ENCODE data around the gene NR1D2.

Gene NR1D2

GRCh38 chr3:23991306-23991682 is 46.2 kb downstream of the NR1D2 start:
- H3K4me3 ChIP-seq (IDR thresholded peaks at IDR 0.05; ENCODE audit: insufficient read depth, low read depth, low read length), result no peak overlapping the region
- no peaks in the 10 kb centered on the region for H4K20me1 ChIP-seq (ENCODE audit: insufficient read depth)
- no peak overlapping the region for H2AFZ ChIP-seq (ENCODE audit: low read depth)
- H3K27me3 ChIP-seq (ENCODE audit: insufficient read depth, low read depth), result no peaks in the 10 kb centered on the region
- H3K27ac ChIP-seq, result no peak overlapping the region
- no peaks in the 10 kb centered on the region for H3K36me3 ChIP-seq (ENCODE audit: insufficient read depth)
- no peak overlapping the region for H3K4me2 ChIP-seq
- no peak overlapping the region for H3K9ac ChIP-seq
- no peaks in the 10 kb centered on the region for H3K79me2 ChIP-seq (ENCODE audit: insufficient read depth, low read depth)
- TF ChIP-seq CTCF (conservative IDR thresholded peaks at IDR 0.05; ENCODE audit: low read depth, low read length), result no peak
- no peaks in the 10 kb centered on the region for H3K4me1 ChIP-seq (ENCODE audit: low read depth, poor library complexity, severe bottlenecking)

GRCh38 chr3:23991683-23992628 is 46.9 kb downstream of the NR1D2 start:
- H2AFZ ChIP-seq (ENCODE audit: low read depth), result no peak overlapping the region
- H3K27ac ChIP-seq, result no peak overlapping the region
- no peaks in the 10 kb centered on the region for H3K79me2 ChIP-seq (ENCODE audit: insufficient read depth, low read depth)
- H3K4me3 ChIP-seq (IDR thresholded peaks at IDR 0.05; ENCODE audit: insufficient read depth, low read depth, low read length), result no peak overlapping the region
- no peak for TF ChIP-seq CTCF (conservative IDR thresholded peaks at IDR 0.05; ENCODE audit: low read depth, low read length)
- H3K4me1 ChIP-seq (ENCODE audit: low read depth, poor library complexity, severe bottlenecking), result no peaks in the 10 kb centered on the region
- no peak overlapping the region for H3K4me2 ChIP-seq
- H3K9ac ChIP-seq, result no peak overlapping the region
- no peaks in the 10 kb centered on the region for H3K27me3 ChIP-seq (ENCODE audit: insufficient read depth, low read depth)
- no peaks in the 10 kb centered on the region for H3K36me3 ChIP-seq (ENCODE audit: insufficient read depth)
- H4K20me1 ChIP-seq (ENCODE audit: insufficient read depth), result no peaks in the 10 kb centered on the region

- no peak for TF ChIP-seq CTCF (conservative IDR thresholded peaks at IDR 0.05; ENCODE audit: low read depth, low read length)
- Histone ChIP-seq H3K79me2 (ENCODE audit: insufficient read depth, low read depth) (no peaks in the 10 kb centered on the region), H3K36me3 (ENCODE audit: insufficient read depth) (no peaks in the 10 kb centered on the region), H3K9ac (no peak overlapping the region), H3K4me3 (IDR thresholded peaks at IDR 0.05; ENCODE audit: insufficient read depth, low read depth, low read length) (no peak overlapping the region), H3K4me2 (no peak overlapping the region), H3K4me1 (ENCODE audit: low read depth, poor library complexity, severe bottlenecking) (no peaks in the 10 kb centered on the region), H4K20me1 (ENCODE audit: insufficient read depth) (no peaks in the 10 kb centered on the region), H3K27ac (no peak overlapping the region), H2AFZ (ENCODE audit: low read depth) (no peak overlapping the region), H3K27me3 (ENCODE audit: insufficient read depth, low read depth) (no peaks in the 10 kb centered on the region)
Observed at GRCh38 chr3:23993556-23994243, 48.6 kb downstream of the NR1D2 start.

- no peak overlapping the region for H3K27ac ChIP-seq
- H3K9ac ChIP-seq, result no peak overlapping the region
- H2AFZ ChIP-seq (ENCODE audit: low read depth), result no peak overlapping the region
- no peak for TF ChIP-seq CTCF (conservative IDR thresholded peaks at IDR 0.05; ENCODE audit: low read depth, low read length)
- H3K79me2 ChIP-seq (ENCODE audit: insufficient read depth, low read depth), result no peaks in the 10 kb centered on the region
- no peaks in the 10 kb centered on the region for H4K20me1 ChIP-seq (ENCODE audit: insufficient read depth)
- H3K4me2 ChIP-seq, result no peak overlapping the region
- H3K36me3 ChIP-seq (ENCODE audit: insufficient read depth), result no peaks in the 10 kb centered on the region
- no peak overlapping the region for H3K4me3 ChIP-seq (IDR thresholded peaks at IDR 0.05; ENCODE audit: insufficient read depth, low read depth, low read length)
- no peaks in the 10 kb centered on the region for H3K4me1 ChIP-seq (ENCODE audit: low read depth, poor library complexity, severe bottlenecking)
- no peaks in the 10 kb centered on the region for H3K27me3 ChIP-seq (ENCODE audit: insufficient read depth, low read depth)
Observed at GRCh38 chr3:23994244-23994569, 49.1 kb downstream of the NR1D2 start.

Data from KMS-11 (cell line).